HUES48 (cell line): Measurements from ENCODE around the gene KRT40.
"Not testable (repeated sequence)": the region's sequence is repeated elsewhere in the genome, so short reads cannot be mapped to it uniquely, and the experiment has no call there.

Source experiments
- H3K27ac ChIP-seq: one replicate; pipeline ENCODE4 v1.7.0; 2013; ENCODE audit warnings: low read depth, low read length, inconsistent platforms
- H3K27me3 ChIP-seq: 2 replicates; pipeline ENCODE4 v1.6.1; 2013; ENCODE audit warnings: mild to moderate bottlenecking, low read length; ENCODE audit not compliant: control insufficient read depth, insufficient read depth
- H3K36me3 ChIP-seq: 2 replicates; pipeline ENCODE4 v1.6.1; 2013; ENCODE audit warnings: low read length; ENCODE audit not compliant: control insufficient read depth, insufficient read depth
- H3K4me1 ChIP-seq: 2 replicates; pipeline ENCODE4 v1.6.1; 2013; ENCODE audit warnings: mild to moderate bottlenecking, low read length; ENCODE audit not compliant: control insufficient read depth, insufficient read depth
- H3K4me3 ChIP-seq: 2 replicates; pipeline ENCODE4 v1.5.1; 2013; ENCODE audit warnings: mild to moderate bottlenecking, low read depth, low read length
- H3K9ac ChIP-seq: 2 replicates; pipeline ENCODE4 v1.6.1; 2013; ENCODE audit warnings: mild to moderate bottlenecking, low read depth, low read length, moderate library complexity
- H3K9me3 ChIP-seq: 2 replicates; pipeline ENCODE4 v1.6.1; 2013; ENCODE audit warnings: low read length; ENCODE audit not compliant: control insufficient read depth, insufficient read depth

Gene KRT40

DNA sequence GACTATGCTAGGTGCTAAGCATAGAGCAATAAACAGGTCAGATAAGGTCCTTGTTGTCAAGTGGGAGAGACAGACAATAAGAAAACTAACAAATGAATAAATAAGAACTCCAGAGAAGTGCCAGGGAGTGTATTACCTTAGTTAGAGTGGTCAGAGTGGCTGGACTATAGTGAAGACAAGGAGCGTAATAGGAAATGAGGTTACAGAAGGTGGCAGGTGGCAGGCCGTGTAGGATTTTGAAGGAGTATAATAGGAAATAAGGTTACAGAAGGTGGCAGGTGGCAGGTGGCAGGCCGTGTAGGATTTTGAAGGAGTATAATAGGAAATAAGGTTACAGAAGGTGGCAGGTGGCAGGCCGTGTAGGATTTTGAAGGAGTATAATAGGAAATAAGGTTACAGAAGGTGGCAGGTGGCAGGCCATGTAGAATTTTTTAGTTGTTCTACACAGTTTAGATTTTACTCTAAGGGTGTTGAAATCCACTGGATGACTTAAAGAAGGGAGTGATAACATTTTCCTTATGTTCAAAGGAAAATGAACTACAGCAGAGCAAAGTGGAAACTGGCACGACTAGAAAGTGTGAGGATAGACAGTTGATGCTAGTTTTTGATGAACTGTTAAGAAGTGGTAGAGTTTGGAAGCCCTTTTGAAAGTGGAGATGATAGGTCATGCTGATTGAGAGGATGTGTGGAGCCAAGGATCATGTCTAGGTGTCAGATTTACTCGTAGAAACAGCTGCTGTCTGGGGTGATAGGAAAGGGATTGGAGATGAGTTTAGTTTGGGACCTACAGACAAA lies 28.4 kb upstream of the KRT40 start:
- Histone ChIP-seq H3K27me3 (no peaks in the 10 kb centered on the region), H3K27ac (no peak overlapping the region)

DNA sequence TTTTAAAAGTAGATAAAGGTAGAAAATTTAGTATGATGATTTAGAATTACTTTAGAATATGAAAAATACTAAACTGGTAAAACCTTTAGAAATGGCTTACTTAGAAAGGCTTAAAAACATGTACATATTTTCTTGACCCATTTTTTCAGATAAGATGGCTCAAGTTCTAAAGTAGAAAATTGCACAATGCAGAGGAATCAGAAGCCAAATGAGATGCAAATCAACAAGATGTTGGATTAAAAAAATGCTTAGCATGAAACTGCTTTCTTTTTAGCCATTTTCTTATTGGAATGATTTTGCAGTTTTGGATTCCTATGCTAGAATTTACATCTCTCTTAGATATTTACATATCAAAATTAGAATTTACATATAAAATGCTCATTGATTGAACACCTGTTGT lies 26.3 kb upstream of the KRT40 start:
- H3K9me3 ChIP-seq, result no peaks in the 10 kb centered on the region
- no peak overlapping the region for H3K27ac ChIP-seq
- no peak overlapping the region for H3K4me3 ChIP-seq
- no peaks in the 10 kb centered on the region for H3K27me3 ChIP-seq
- no peaks in the 10 kb centered on the region for H3K36me3 ChIP-seq
- H3K4me1 ChIP-seq, result peaks cover 16% of the 10 kb centered on the region
- H3K9ac ChIP-seq, result no peak overlapping the region

More for the DNA sequence above, 28.4 kb upstream of the KRT40 start:
- no peak overlapping the region for H3K9ac ChIP-seq
- H3K4me1 ChIP-seq, result peaks cover 16% of the 10 kb centered on the region
- no peak overlapping the region for H3K4me3 ChIP-seq
- H3K36me3 ChIP-seq, result no peaks in the 10 kb centered on the region
- no peaks in the 10 kb centered on the region for H3K9me3 ChIP-seq

DNA sequence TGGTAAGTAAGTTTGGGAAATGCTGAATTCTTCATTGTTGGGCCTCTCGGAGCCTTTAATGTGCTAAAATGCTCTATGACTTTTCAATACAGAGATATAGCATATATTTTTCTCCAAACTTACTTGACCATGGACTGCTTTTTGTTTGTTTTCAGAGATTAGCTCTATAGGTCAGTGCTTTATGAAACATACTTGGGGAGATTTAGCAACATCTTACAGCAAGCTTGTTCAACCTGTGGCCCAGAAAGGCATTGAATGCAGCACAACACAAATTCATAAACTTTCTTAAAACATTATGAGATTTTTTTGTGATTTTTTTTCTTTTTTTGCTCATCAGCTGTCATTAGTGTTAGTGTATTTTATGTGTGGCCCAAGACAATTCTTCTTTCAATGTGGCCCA lies 25.8 kb upstream of the KRT40 start:
- H3K27ac ChIP-seq, result no peak overlapping the region
- H3K9me3 ChIP-seq, result no peaks in the 10 kb centered on the region
- peaks cover 16% of the 10 kb centered on the region for H3K4me1 ChIP-seq
- no peak overlapping the region for H3K9ac ChIP-seq
- H3K36me3 ChIP-seq, result no peaks in the 10 kb centered on the region
- H3K27me3 ChIP-seq, result no peaks in the 10 kb centered on the region
- H3K4me3 ChIP-seq, result no peak overlapping the region

DNA sequence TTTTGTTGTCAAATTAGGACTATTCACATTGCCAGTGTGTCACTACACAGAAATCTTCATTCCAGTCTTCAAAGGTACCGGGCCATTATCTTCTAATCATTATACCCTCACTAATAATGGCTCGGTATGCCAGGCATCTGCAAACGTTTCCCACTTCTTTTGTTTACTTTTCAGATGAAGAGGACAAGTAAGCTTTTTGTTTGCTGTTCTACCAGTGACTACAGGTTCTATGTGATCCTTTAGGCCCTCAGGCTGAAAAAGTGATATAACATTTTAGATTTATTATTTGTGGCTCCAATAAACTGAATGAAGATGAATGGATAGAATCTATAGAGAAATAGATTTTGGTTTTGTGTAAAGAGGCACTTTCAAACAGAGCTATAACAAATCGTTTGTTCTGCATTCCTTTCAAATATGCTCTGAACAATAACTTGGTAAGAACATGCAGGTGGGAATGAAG lies 25.2 kb upstream of the KRT40 start:
- Histone ChIP-seq H3K4me3 (no peak overlapping the region), H3K9ac (no peak overlapping the region), H3K36me3 (no peaks in the 10 kb centered on the region), H3K27me3 (no peaks in the 10 kb centered on the region), H3K4me1 (peaks cover 16% of the 10 kb centered on the region), H3K9me3 (no peaks in the 10 kb centered on the region), H3K27ac (peak overlapping the region; percentile 16)

DNA sequence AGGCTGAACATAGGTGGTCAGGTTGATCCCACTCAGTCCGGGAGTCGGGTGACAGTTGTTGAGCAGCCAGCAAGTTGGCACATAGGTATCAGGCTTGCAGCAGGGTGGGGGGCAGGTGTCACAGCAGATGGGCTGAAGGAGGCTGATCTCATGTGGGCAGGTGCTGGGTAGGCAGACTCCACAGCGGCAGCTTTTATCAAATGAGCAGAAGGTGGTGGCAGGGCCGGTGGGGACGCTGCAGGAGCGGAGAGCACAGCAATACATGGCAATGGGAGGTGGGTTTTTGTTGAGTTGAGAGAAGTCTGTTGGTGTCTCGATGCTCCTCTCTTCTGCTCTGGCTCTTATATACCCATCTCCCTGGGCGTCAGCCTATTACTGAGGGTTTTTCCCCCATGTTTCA lies 24.7 kb upstream of the KRT40 start, which contains the start of gene KRTAP3-1:
KRTAP3-1 (minus strand) TSS at position 318 of the 400 bp plus-strand sequence; CDS start at position 264, 54 bp downstream.
- no peak within 1 kb of the TSS for H3K9ac ChIP-seq
- no peak within 1 kb of the TSS for H3K4me3 ChIP-seq
- no peaks in the 10 kb centered on the region for H3K36me3 ChIP-seq
- H3K27ac ChIP-seq, result peak within 1 kb of the TSS; percentile 16
- H3K4me1 ChIP-seq, result peaks cover 16% of the 10 kb centered on the region
- no peaks in the 10 kb centered on the region for H3K27me3 ChIP-seq
- no peaks in the 10 kb centered on the region for H3K9me3 ChIP-seq

DNA sequence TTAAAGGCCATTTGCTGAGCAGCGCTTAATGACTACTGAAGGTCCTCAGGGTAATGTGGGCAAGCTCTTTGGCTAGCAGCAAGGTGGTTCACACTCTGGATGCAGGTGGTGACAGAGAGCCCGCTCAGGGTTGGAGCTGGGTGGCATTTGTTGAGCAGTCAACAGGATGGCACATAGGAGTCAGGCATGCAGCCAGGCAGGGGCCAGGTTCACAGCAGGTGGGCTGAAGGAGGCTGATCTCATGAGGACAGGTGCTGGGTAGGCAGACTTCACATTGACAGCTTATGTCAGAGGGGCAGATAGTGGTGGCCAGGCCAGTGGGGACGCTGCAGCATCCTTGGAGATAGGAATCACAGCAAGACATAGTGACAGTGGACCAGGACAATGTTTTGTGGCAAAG lies 20.3 kb upstream of the KRT40 start:
- Histone ChIP-seq H3K27me3 (no peaks in the 10 kb centered on the region), H3K27ac (no peak overlapping the region), H3K36me3 (no peaks in the 10 kb centered on the region), H3K4me3 (no peak overlapping the region), H3K9ac (no peak overlapping the region), H3K9me3 (no peaks in the 10 kb centered on the region), H3K4me1 (peaks cover 14% of the 10 kb centered on the region)

DNA sequence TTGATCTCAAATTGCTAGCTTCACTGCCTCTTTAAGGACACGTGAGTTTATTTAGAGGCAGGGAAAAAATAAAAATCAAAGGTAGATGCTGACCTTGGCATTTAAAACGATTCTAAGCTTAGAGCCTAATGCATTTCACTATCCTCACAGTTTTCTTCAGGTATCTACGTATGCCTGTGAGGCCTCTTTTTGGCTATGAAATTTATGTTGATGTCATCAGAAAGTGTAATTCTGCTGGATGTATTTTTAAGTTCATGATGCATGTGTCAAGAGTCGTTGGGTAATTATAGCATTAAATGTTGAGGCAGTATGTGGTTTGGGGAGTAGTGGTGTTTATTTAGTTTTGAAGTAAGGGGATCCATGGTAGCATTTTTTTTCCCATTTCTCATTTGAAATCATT lies 19.8 kb upstream of the KRT40 start:
- peaks cover 9% of the 10 kb centered on the region; the same call in 1 of the 2 replicates for H3K4me1 ChIP-seq
- no peaks in the 10 kb centered on the region for H3K9me3 ChIP-seq

DNA sequence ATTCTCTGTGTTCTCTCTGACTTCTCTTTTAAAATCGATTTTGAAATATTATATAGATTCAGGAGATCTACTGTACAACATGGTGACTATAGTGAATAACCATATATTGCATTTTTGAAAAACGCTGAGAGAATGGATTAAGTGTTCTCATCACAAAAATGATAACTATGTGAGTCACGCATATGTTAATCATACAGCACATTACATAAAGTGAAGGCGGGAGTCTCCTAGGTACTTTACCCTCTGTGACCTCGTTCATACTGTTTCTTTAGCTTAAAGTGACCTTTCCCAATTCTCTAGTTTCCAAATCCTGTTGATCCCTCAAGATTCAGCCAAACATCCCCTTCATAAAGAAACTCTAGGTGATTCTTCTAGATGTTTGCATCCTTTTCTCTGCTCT lies 18.7 kb upstream of the KRT40 start:
- H3K27me3 ChIP-seq, result no peaks in the 10 kb centered on the region
- H3K9ac ChIP-seq, result no peak overlapping the region
- H3K27ac ChIP-seq, result no peak overlapping the region
- H3K36me3 ChIP-seq, result no peaks in the 10 kb centered on the region
- H3K9me3 ChIP-seq, result no peaks in the 10 kb centered on the region
- H3K4me1 ChIP-seq, result peaks cover 4% of the 10 kb centered on the region; the same call in 1 of the 2 replicates
- no peak overlapping the region for H3K4me3 ChIP-seq

More for the DNA sequence above, 19.8 kb upstream of the KRT40 start:
- H3K36me3 ChIP-seq, result no peaks in the 10 kb centered on the region
- no peak overlapping the region for H3K9ac ChIP-seq
- H3K27ac ChIP-seq, result no peak overlapping the region
- H3K27me3 ChIP-seq, result no peaks in the 10 kb centered on the region
- no peak overlapping the region for H3K4me3 ChIP-seq

DNA sequence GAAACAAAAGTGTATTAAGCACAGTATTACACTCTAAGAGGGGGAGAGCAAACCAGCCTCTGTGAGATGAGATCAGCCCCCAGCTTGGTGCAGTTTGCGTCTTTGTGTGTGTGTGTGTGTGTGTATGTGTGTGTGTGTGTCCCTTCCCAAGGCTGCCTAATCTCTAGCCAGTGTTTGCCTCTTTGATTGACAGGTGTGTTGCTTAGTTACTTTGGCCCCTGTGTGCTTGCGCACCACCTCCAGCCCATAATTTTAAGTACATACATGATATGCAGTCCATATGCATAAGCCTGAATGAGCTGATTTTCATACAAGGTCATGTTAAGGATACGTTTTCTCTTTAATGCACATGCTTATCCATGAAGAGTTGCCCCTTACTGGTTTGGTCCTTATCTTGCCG lies 17.7 kb upstream of the KRT40 start:
- Histone ChIP-seq H3K4me1 (peaks cover 4% of the 10 kb centered on the region; the same call in 1 of the 2 replicates), H3K9me3 (no peaks in the 10 kb centered on the region), H3K27me3 (no peaks in the 10 kb centered on the region), H3K36me3 (no peaks in the 10 kb centered on the region), H3K4me3 (no peak overlapping the region), H3K9ac (no peak overlapping the region), H3K27ac (no peak overlapping the region)

DNA sequence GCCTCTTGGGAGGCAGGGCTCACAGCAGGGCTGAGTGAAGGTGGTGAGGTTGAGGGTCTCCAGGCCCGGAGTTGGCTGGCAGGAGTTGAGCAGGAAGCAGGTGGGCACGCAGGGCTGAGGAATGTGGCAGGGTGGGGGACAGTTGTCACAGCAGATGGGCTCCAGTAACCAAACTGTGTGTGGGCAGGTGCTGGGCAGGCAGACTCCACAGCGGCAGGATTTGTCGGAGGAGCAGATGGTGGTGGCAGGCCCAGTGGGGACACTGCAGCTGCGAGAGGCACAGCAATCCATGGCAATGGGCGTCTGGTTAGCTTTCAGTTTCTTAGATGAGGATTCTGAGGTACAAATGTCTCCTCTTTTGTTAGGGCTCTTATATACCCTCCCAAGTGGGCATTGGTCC lies 15.4 kb upstream of the KRT40 start, which contains the start of gene KRTAP3-2:
KRTAP3-2 (minus strand) TSS at position 344 of the 400 bp plus-strand sequence; CDS start at position 291, 53 bp downstream.
- not testable (repeated sequence) for H3K4me1 ChIP-seq, H3K27ac ChIP-seq, H3K27me3 ChIP-seq, H3K9ac ChIP-seq, H3K4me3 ChIP-seq, H3K9me3 ChIP-seq, H3K36me3 ChIP-seq

DNA sequence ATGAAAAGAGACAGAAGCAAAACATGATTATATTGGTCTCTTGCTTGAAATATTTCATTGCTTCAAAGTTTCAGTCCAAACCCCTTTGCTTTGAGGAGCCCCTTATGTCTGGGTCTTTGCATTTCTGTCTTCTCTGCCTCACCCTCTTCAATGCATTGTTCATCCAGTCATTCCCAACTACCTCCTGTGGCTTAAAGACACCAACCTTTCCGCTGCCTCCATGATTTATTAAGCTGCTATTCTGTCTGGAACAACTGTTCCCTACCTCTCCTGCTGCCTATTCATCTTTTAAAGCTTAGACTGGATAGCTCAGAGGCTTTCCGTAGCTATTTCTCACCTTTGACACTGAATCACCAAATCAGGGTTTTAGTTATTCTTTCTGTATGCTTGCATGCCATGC lies 13.2 kb upstream of the KRT40 start:
- Histone ChIP-seq H3K36me3 (no peaks in the 10 kb centered on the region), H3K4me3 (no peak overlapping the region), H3K4me1 (no peaks in the 10 kb centered on the region), H3K9ac (no peak overlapping the region), H3K27ac (no peak overlapping the region), H3K27me3 (no peaks in the 10 kb centered on the region), H3K9me3 (no peaks in the 10 kb centered on the region)
